SU-DHL-6 (cell line): Measurements from ENCODE around the gene DOK1.

Experiments used
- H2AFZ ChIP-seq: fragments of 200-600 bp; sonication (generic); 2 replicates; pipeline ENCODE4 v1.6.1; 2014; ENCODE audit warnings: low read depth, mild to moderate bottlenecking, moderate library complexity, mixed read lengths, antibody characterized with exemption, low read length; ENCODE audit not compliant: severe bottlenecking
- H3F3A ChIP-seq: fragments of 200-600 bp; shearing (Covaris generic); 2 replicates; pipeline ENCODE4 v1.6.0; 2016; ENCODE audit warnings: antibody characterized with exemption, mild to moderate bottlenecking; ENCODE audit not compliant: insufficient read depth
- H3K27ac ChIP-seq: fragments of 200-600 bp; sonication (generic); 2 replicates; pipeline ENCODE4 v1.5.1; 2016; ENCODE audit warnings: low read depth, mild to moderate bottlenecking, low read length, moderate library complexity, mixed read lengths
- H3K27me3 ChIP-seq: fragments of 200-600 bp; sonication (generic), shearing (Covaris generic); 2 replicates; pipeline ENCODE4 v1.6.0; 2014; ENCODE audit warnings: mild to moderate bottlenecking, low read length
- H3K36me3 ChIP-seq: fragments of 200-600 bp; sonication (generic); 2 replicates; pipeline ENCODE4 v1.6.1; 2014; ENCODE audit warnings: mild to moderate bottlenecking, low read length, mixed read lengths
- H3K4me2 ChIP-seq: fragments of 300-600, 200-600 bp; shearing (Covaris generic), sonication (generic); 2 replicates; pipeline ENCODE4 v1.6.0; 2014; ENCODE audit warnings: low read length, low read depth, mild to moderate bottlenecking; ENCODE audit not compliant: poor library complexity, severe bottlenecking
- H3K4me3 ChIP-seq: fragments of 200-600 bp; sonication (generic); 2 replicates; pipeline ENCODE4 v1.5.1; 2014; ENCODE audit warnings: antibody characterized with exemption, low read length, mild to moderate bottlenecking, mixed read lengths; ENCODE audit not compliant: insufficient read depth, poor library complexity, severe bottlenecking
- H3K79me2 ChIP-seq: fragments of 200-600 bp; sonication (generic); 2 replicates; pipeline ENCODE4 v1.6.1; 2014; ENCODE audit warnings: mild to moderate bottlenecking, low read length, moderate library complexity; ENCODE audit not compliant: insufficient read depth
- H3K9ac ChIP-seq: fragments of 200-600 bp; sonication (generic); 2 replicates; pipeline ENCODE4 v1.7.0; 2014; ENCODE audit warnings: mild to moderate bottlenecking, low read length
- H3K9me2 ChIP-seq: fragments of 200-600 bp; sonication (generic); replicated peaks from 2 replicates; pipeline ENCODE4 v1.6.1; 2014; ENCODE audit warnings: low read length; ENCODE audit not compliant: insufficient read depth
- H3K9me3 ChIP-seq: fragments of 200-600 bp; sonication (generic); 2 replicates; pipeline ENCODE4 v1.6.1; 2014; ENCODE audit warnings: low read length, mixed read lengths; ENCODE audit not compliant: insufficient read depth
- H4K20me1 ChIP-seq: fragments of 200-600 bp; sonication (generic); 2 replicates; pipeline ENCODE4 v1.6.1; 2014; ENCODE audit warnings: low read depth, mild to moderate bottlenecking, antibody characterized with exemption, low read length, moderate library complexity, mixed read lengths
- CTCF ChIP-seq: fragments of 200-600 bp; sonication (generic); IDR thresholded peaks from one replicate; pipeline ENCODE4 v1.5.1; 2017; ENCODE audit warnings: antibody characterized with exemption, mild to moderate bottlenecking, low read length, moderate library complexity; ENCODE audit not compliant: insufficient read depth, poor library complexity, severe bottlenecking
- EZH2phosphoT487 ChIP-seq: fragments of 200-600 bp; sonication (generic), shearing (Covaris generic); conservative IDR thresholded peaks from 2 replicates; pipeline ENCODE4 v1.6.1; 2018; ENCODE audit warnings: mild to moderate bottlenecking, antibody characterized with exemption, low read length, moderate library complexity, mixed read lengths

DOK1 gene

GRCh38 chr2:74587664-74588277 is 33.3 kb downstream of the DOK1 start:
- no peaks in the 10 kb centered on the region for H4K20me1 ChIP-seq
- no peaks in the 10 kb centered on the region for H3F3A ChIP-seq
- no peaks in the 10 kb centered on the region for H3K36me3 ChIP-seq
- H3K27ac ChIP-seq = no peak overlapping the region
- no peak overlapping the region for H3K9ac ChIP-seq
- no peaks in the 10 kb centered on the region for H3K79me2 ChIP-seq
- TF ChIP-seq EZH2phosphoT487 (no peak), CTCF (peak; percentile 52)
- no peak overlapping the region for H3K4me3 ChIP-seq
- no peaks in the 10 kb centered on the region for H3K9me3 ChIP-seq
- no peaks in the 10 kb centered on the region for H3K27me3 ChIP-seq
- H3K9me2 ChIP-seq = no peaks in the 10 kb centered on the region
- peak overlapping the region; percentile 52 for H2AFZ ChIP-seq
- H3K4me2 ChIP-seq = no peak overlapping the region

GRCh38 chr2:74588664-74589063 is 34.1 kb downstream of the DOK1 start:
- no peak overlapping the region for H3K27ac ChIP-seq
- no peaks in the 10 kb centered on the region for H3K36me3 ChIP-seq
- no peaks in the 10 kb centered on the region for H3K9me2 ChIP-seq
- no peak overlapping the region for H3K4me3 ChIP-seq
- no peaks in the 10 kb centered on the region for H3F3A ChIP-seq
- no peaks in the 10 kb centered on the region for H3K9me3 ChIP-seq
- no peak overlapping the region for H2AFZ ChIP-seq
- TF ChIP-seq CTCF (no peak), EZH2phosphoT487 (no peak)
- H4K20me1 ChIP-seq = no peaks in the 10 kb centered on the region
- H3K79me2 ChIP-seq = no peaks in the 10 kb centered on the region
- H3K4me2 ChIP-seq = no peak overlapping the region
- H3K27me3 ChIP-seq = no peaks in the 10 kb centered on the region
- H3K9ac ChIP-seq = no peak overlapping the region

GRCh38 chr2:74593826-74594772 is 39.6 kb downstream of the DOK1 start:
- Histone ChIP-seq H3F3A (no peaks in the 10 kb centered on the region), H3K9ac (no peak overlapping the region), H3K9me3 (no peaks in the 10 kb centered on the region), H2AFZ (no peak overlapping the region), H3K4me2 (no peak overlapping the region), H3K9me2 (no peaks in the 10 kb centered on the region), H3K4me3 (no peak overlapping the region), H3K36me3 (no peaks in the 10 kb centered on the region), H4K20me1 (no peaks in the 10 kb centered on the region), H3K27me3 (no peaks in the 10 kb centered on the region), H3K27ac (no peak overlapping the region), H3K79me2 (no peaks in the 10 kb centered on the region)
- TF ChIP-seq EZH2phosphoT487 (no peak), CTCF (no peak)
